GM21576 (cell line): ENCODE measurements around the gene GALNT10.

Experiments
- ATAC-seq: cut with Tn5 transposase; IDR thresholded peaks from one replicate; pipeline ENCODE4 v1.9.1; 2021; ENCODE audit warnings: mild to moderate bottlenecking, moderate library complexity; ENCODE audit not compliant: unreplicated experiment

GALNT10 gene

GRCh38 chr5:154370813-154371212 lies 180.3 kb downstream of the GALNT10 start:
- ATAC-seq: no peak

GRCh38 chr5:154371687-154372086 lies 181.2 kb downstream of the GALNT10 start:
- ATAC-seq: no peak

- ATAC-seq: no peak
Measured at GRCh38 chr5:154372661-154373060, 182.1 kb downstream of the GALNT10 start.

GRCh38 chr5:154373326-154373725 lies 182.8 kb downstream of the GALNT10 start:
- no peak for ATAC-seq

- ATAC-seq: no peak
Measured at GRCh38 chr5:154373729-154374179, 183.2 kb downstream of the GALNT10 start.

- no peak for ATAC-seq
Measured at GRCh38 chr5:154374264-154374663, 183.7 kb downstream of the GALNT10 start.

- no peak for ATAC-seq
Measured at GRCh38 chr5:154375329-154376008, 184.9 kb downstream of the GALNT10 start.

- ATAC-seq: no peak
Measured at GRCh38 chr5:154376481-154376880, 185.9 kb downstream of the GALNT10 start.

GRCh38 chr5:154377754-154378533 lies 187.4 kb downstream of the GALNT10 start:
- no peak for ATAC-seq

GRCh38 chr5:154380263-154380662 lies 189.7 kb downstream of the GALNT10 start:
- ATAC-seq: no peak

- peak; percentile 98 for ATAC-seq
Measured at GRCh38 chr5:154384480-154385235, 194.1 kb downstream of the GALNT10 start.

- no peak for ATAC-seq
Measured at GRCh38 chr5:154385236-154385512, 194.6 kb downstream of the GALNT10 start.

GRCh38 chr5:154386952-154387629 lies 196.6 kb downstream of the GALNT10 start:
- ATAC-seq: no peak

GRCh38 chr5:154388842-154389241 lies 198.3 kb downstream of the GALNT10 start:
- ATAC-seq: no peak

GRCh38 chr5:154390096-154390495 lies 199.6 kb downstream of the GALNT10 start:
- no peak for ATAC-seq

GRCh38 chr5:154390746-154391359 lies 200.3 kb downstream of the GALNT10 start:
- ATAC-seq: no peak

- ATAC-seq: no peak
Measured at GRCh38 chr5:154391788-154392187, 201.3 kb downstream of the GALNT10 start.

- ATAC-seq: no peak
Measured at GRCh38 chr5:154393850-154394249, 203.3 kb downstream of the GALNT10 start.

- no peak for ATAC-seq
Measured at GRCh38 chr5:154394307-154394706, 203.8 kb downstream of the GALNT10 start.

GRCh38 chr5:154395407-154396106 lies 205.0 kb downstream of the GALNT10 start:
- peak; percentile 65 for ATAC-seq
